GM23338 (cell line): ENCODE measurements around the gene RAB20. TPM values are rescaled to one million over a fixed set of nuclear protein-coding genes. Genes with fewer than 3 reads are reported as not detected.
A peak's percentile ranks its signal among the peaks of the same experiment; 100 is the strongest.

Experiments used
- ATAC-seq: fragments of 200-7000 bp; cut with Tn5 transposase; 3 replicates; pipeline ENCODE4 v1.9.1; 2020
- DNase-seq: peaks from one replicate; pipeline ENCODE4 v3.0.0-alpha.2; 2015; ENCODE audit warnings: low spot score
- H2AFZ ChIP-seq: fragments of 200-600 bp; sonication (generic); 2 replicates; pipeline ENCODE4 v1.8.0; 2016; ENCODE audit warnings: antibody characterized with exemption, mild to moderate bottlenecking, moderate library complexity
- H3F3A ChIP-seq: fragments of 200-600 bp; sonication (generic); replicated peaks from 2 replicates; pipeline ENCODE4 v1.8.0; 2017; ENCODE audit warnings: antibody characterized with exemption, mixed run types, low read depth
- H3K27ac ChIP-seq: fragments of 200-600 bp; sonication (generic); 2 replicates; pipeline ENCODE4 v1.6.1; 2016; ENCODE audit warnings: low read depth
- H3K27me3 ChIP-seq: fragments of 200-600 bp; sonication (generic); 2 replicates; pipeline ENCODE4 v1.8.0; 2016; ENCODE audit warnings: mild to moderate bottlenecking, mixed run types, moderate library complexity; ENCODE audit not compliant: insufficient read depth
- H3K36me3 ChIP-seq: fragments of 200-600 bp; sonication (generic); 2 replicates; pipeline ENCODE4 v1.8.0; 2016; ENCODE audit warnings: mild to moderate bottlenecking; ENCODE audit not compliant: insufficient read depth
- H3K4me1 ChIP-seq: fragments of 200-600 bp; sonication (generic); 2 replicates; pipeline ENCODE4 v1.8.0; 2016; ENCODE audit warnings: mild to moderate bottlenecking, moderate library complexity; ENCODE audit not compliant: insufficient read depth
- H3K4me2 ChIP-seq: fragments of 200-600 bp; sonication (generic); 2 replicates; pipeline ENCODE4 v1.7.1; 2017; ENCODE audit warnings: mixed run types
- H3K4me3 ChIP-seq: fragments of 200-600 bp; sonication (generic); 2 replicates; pipeline ENCODE4 v1.6.1; 2016; ENCODE audit warnings: mixed run types
- H3K79me2 ChIP-seq: fragments of 200-600 bp; sonication (generic); replicated peaks from 2 replicates; pipeline ENCODE4 v1.8.0; 2017; ENCODE audit warnings: mild to moderate bottlenecking; ENCODE audit not compliant: insufficient read depth
- H3K9me2 ChIP-seq: fragments of 200-600 bp; sonication (generic); 2 replicates; pipeline ENCODE4 v1.8.0; 2017; ENCODE audit not compliant: insufficient read depth
- H4K20me1 ChIP-seq: fragments of 200-600 bp; sonication (generic); replicated peaks from 2 replicates; pipeline ENCODE4 v1.8.0; 2017; ENCODE audit warnings: mild to moderate bottlenecking; ENCODE audit not compliant: insufficient read depth
- H3K27ac Mint-ChIP-seq: 2 replicates; pipeline ENCODE4 v1.8.0; 2020; ENCODE audit warnings: inconsistent platforms, mild to moderate bottlenecking, moderate library complexity, mixed read lengths
- H3K27me3 Mint-ChIP-seq: 3 replicates; pipeline ENCODE4 v1.8.0; 2022; ENCODE audit warnings: low read depth, mild to moderate bottlenecking, moderate library complexity, mixed read lengths, inconsistent platforms; ENCODE audit not compliant: insufficient read depth, poor library complexity
- H3K36me3 Mint-ChIP-seq: 3 replicates; pipeline ENCODE4 v1.8.0; 2021; ENCODE audit warnings: low read depth, mild to moderate bottlenecking, inconsistent platforms, moderate library complexity, mixed read lengths
- H3K4me1 Mint-ChIP-seq: 3 replicates; pipeline ENCODE4 v1.8.0; 2020; ENCODE audit warnings: mild to moderate bottlenecking, inconsistent platforms, mixed read lengths
- H3K4me3 Mint-ChIP-seq: 3 replicates; pipeline ENCODE4 v1.8.0; 2021; ENCODE audit warnings: moderate library complexity, mild to moderate bottlenecking, inconsistent platforms, mixed read lengths
- H3K9me3 Mint-ChIP-seq: 3 replicates; pipeline ENCODE4 v1.8.0; 2020; ENCODE audit warnings: moderate library complexity, mild to moderate bottlenecking, inconsistent platforms, mixed read lengths
- ETS1 ChIP-seq: IDR thresholded peaks from 2 replicates; pipeline ENCODE4 v1.6.1; 2016; ENCODE audit warnings: antibody characterized with exemption
- EZH2 ChIP-seq: fragments of 200-600 bp; sonication (generic); IDR thresholded peaks from one replicate; pipeline ENCODE4 v1.8.0; 2017; ENCODE audit warnings: antibody characterized with exemption, mild to moderate bottlenecking, low read depth; ENCODE audit not compliant: unreplicated experiment
- POLR2AphosphoS5 ChIP-seq: IDR thresholded peaks from 2 replicates; pipeline ENCODE4 v1.6.1; 2016; ENCODE audit warnings: antibody characterized with exemption, low read depth
- STAT1 ChIP-seq: IDR thresholded peaks from one replicate; pipeline ENCODE4 v1.6.1; 2016; ENCODE audit warnings: antibody characterized with exemption; ENCODE audit not compliant: unreplicated experiment
- ZNF331 ChIP-seq: fragments of 250-450 bp; sonication (Bioruptor Pico); IDR thresholded peaks from 2 replicates; pipeline ENCODE4 v1.5.0; 2020; ENCODE audit warnings: low read depth, mild to moderate bottlenecking, moderate library complexity
- polyA plus RNA-seq: library from polyadenylated mRNA; unstranded; fragments of >200 nt; fragmentation: Nextera tagmentation; extraction: Ambion mirVana; gene quantifications from 2 replicates; pipeline ENCODE4 v1.2.1, GENCODE V29; 2016
- total RNA-seq: library from RNA; depleted of rRNA; stranded (reverse); fragments of >200 nt; shearing (Covaris generic); gene quantifications from 2 replicates; pipeline ENCODE4 v1.2.3, GENCODE V29; 2014
- TF ChIP-seq, protein P1 (sequence below), 2 experiments: fragments of 200-600 bp in 1 of 2; sonication (generic) in 1 of 2; conservative IDR thresholded peaks; 2 replicates each; pipeline versions ENCODE4 v1.5.1 to v1.6.1; 2016 to 2017; ENCODE audit warnings: antibody characterized with exemption in 2 of 2, low read depth in 2 of 2, mild to moderate bottlenecking in 2 of 2, moderate library complexity in 1 of 2

RAB20 gene
- total and polyA plus RNA-seq, 2 experiments from 2014 or later, result 12.3 to 26.6 TPM

DNA sequence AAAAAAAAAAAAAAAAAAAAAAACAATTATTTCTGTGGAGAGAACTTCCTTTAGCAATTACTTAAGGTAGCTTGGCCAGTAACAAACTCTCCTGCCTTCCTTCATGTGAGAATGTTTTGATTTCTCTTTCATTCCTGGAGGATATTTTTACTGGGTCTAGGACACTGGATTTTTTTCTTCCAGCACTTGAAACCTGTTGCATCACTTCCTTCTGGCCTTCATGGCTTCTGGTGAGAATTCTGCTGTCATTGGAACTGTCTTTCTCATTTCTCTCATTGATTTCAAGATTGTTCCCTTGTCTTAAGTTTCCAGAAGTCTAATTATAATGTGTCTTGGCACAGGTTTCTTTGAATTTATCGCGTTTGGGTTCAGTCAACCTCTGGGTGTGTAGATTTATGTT is 19.3 kb upstream of the RAB20 start:
- Histone ChIP-seq H3F3A (no peaks in the 10 kb centered on the region), H2AFZ (peak overlapping the region; percentile 74), H3K27ac (0 out of 2 replicates have a peak overlapping the region, but pooled peaks have one; percentile 20), H3K4me3 (no peak overlapping the region), H3K36me3 (no peaks in the 10 kb centered on the region), H3K79me2 (no peaks in the 10 kb centered on the region), H3K9me2 (no peaks in the 10 kb centered on the region), H4K20me1 (no peaks in the 10 kb centered on the region), H3K27me3 (no peaks in the 10 kb centered on the region), H3K4me1 (no peaks in the 10 kb centered on the region), H3K4me2 (no peak overlapping the region)
- no peaks in the 10 kb centered on the region for H3K27me3 Mint-ChIP-seq
- H3K9me3 Mint-ChIP-seq, result no peaks in the 10 kb centered on the region
- no peak for ATAC-seq
- TF ChIP-seq STAT1, result no peak
- TF ChIP-seq POLR2AphosphoS5, result no peak
- TF ChIP-seq, protein P1, sequence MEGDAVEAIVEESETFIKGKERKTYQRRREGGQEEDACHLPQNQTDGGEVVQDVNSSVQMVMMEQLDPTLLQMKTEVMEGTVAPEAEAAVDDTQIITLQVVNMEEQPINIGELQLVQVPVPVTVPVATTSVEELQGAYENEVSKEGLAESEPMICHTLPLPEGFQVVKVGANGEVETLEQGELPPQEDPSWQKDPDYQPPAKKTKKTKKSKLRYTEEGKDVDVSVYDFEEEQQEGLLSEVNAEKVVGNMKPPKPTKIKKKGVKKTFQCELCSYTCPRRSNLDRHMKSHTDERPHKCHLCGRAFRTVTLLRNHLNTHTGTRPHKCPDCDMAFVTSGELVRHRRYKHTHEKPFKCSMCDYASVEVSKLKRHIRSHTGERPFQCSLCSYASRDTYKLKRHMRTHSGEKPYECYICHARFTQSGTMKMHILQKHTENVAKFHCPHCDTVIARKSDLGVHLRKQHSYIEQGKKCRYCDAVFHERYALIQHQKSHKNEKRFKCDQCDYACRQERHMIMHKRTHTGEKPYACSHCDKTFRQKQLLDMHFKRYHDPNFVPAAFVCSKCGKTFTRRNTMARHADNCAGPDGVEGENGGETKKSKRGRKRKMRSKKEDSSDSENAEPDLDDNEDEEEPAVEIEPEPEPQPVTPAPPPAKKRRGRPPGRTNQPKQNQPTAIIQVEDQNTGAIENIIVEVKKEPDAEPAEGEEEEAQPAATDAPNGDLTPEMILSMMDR (conservative IDR thresholded peaks at IDR 0.05; ENCODE audit: low read depth in 2 of 2), result no peak
- no peaks in the 10 kb centered on the region for H3K36me3 Mint-ChIP-seq
- no peak for DNase-seq
- peaks cover 4% of the 10 kb centered on the region; the same call in 2 of the 3 replicates for H3K4me1 Mint-ChIP-seq
- no peak overlapping the region for H3K4me3 Mint-ChIP-seq
- H3K27ac Mint-ChIP-seq, result no peak overlapping the region

- no peaks in the 10 kb centered on the region for H3K36me3 ChIP-seq
- H3K4me1 ChIP-seq, result no peaks in the 10 kb centered on the region
- Mint-ChIP-seq H3K27me3 (peaks cover 1% of the 10 kb centered on the region), H3K27ac (no peak overlapping the region), H3K9me3 (no peaks in the 10 kb centered on the region), H3K36me3 (no peaks in the 10 kb centered on the region), H3K4me1 (peaks cover 11% of the 10 kb centered on the region), H3K4me3 (no peak overlapping the region)
- H3K79me2 ChIP-seq, result no peaks in the 10 kb centered on the region
- ATAC-seq (no peak), DNase-seq (no peak)
- H3F3A ChIP-seq, result no peaks in the 10 kb centered on the region
- TF ChIP-seq ZNF331 (CRISPR knock-in tag), result no peak
- TF ChIP-seq ETS1, result no peak
- TF ChIP-seq EZH2, result no peak
- TF ChIP-seq POLR2AphosphoS5, result no peak
- TF ChIP-seq, protein P1 (conservative IDR thresholded peaks at IDR 0.05; ENCODE audit: low read depth in 2 of 2), result no peak
- H2AFZ ChIP-seq, result 0 out of 2 replicates have a peak overlapping the region, but pooled peaks have one; percentile 52
- no peak overlapping the region for H3K27ac ChIP-seq
- H3K4me3 ChIP-seq, result no peak overlapping the region
- no peak overlapping the region for H3K4me2 ChIP-seq
- H4K20me1 ChIP-seq, result no peaks in the 10 kb centered on the region
- H3K27me3 ChIP-seq, result no peaks in the 10 kb centered on the region
- no peaks in the 10 kb centered on the region for H3K9me2 ChIP-seq
Observed at GRCh38 chr13:110578363-110578762, 16.8 kb upstream of the RAB20 start.
